ENCODE results near the gene PCDHGC4. TPM values are rescaled to one million over a fixed set of nuclear protein-coding genes. Genes with fewer than 3 reads are reported as not detected.

PCDHGC4 gene
- total RNA-seq, 1 donor from 2014 or later = 0.05 TPM

GRCh38 chr5:141489841-141490240 lies 5.0 kb downstream of the PCDHGC4 start:
- intact Hi-C loops (cut with micrococcal nuclease) = no loop called here

DNA sequence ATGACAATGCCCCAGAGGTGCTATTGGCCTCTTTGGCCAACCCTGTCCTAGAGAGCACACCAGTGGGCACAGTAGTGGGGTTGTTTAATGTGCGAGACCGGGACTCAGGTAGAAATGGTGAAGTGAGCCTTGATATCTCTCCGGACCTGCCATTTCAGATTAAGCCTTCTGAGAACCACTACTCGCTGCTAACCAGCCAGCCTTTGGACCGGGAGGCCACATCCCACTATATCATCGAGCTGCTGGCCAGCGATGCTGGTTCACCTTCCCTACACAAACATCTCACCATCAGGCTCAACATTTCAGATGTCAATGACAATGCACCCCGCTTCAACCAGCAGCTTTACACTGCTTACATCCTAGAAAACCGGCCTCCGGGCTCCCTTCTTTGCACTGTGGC lies 5.4 kb downstream of the PCDHGC4 start:
- intact Hi-C loops (cut with micrococcal nuclease) = no loop called here

DNA sequence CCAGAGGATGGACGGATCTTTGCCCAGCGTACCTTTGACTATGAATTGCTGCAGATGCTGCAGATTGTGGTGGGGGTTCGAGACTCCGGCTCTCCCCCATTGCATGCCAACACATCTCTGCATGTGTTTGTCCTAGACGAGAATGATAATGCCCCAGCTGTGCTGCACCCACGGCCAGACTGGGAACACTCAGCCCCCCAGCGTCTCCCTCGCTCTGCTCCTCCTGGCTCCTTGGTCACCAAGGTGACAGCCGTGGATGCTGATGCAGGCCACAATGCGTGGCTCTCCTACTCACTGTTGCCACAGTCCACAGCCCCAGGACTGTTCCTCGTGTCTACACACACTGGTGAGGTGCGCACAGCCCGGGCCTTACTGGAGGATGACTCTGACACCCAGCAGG lies 5.9 kb downstream of the PCDHGC4 start:
- intact Hi-C loops (cut with micrococcal nuclease) = no loop called here

- intact Hi-C loops (cut with micrococcal nuclease) = no loop called here
These were observed 6.7 kb downstream of the PCDHGC4 start for GRCh38 chr5:141491323-141492167.

DNA sequence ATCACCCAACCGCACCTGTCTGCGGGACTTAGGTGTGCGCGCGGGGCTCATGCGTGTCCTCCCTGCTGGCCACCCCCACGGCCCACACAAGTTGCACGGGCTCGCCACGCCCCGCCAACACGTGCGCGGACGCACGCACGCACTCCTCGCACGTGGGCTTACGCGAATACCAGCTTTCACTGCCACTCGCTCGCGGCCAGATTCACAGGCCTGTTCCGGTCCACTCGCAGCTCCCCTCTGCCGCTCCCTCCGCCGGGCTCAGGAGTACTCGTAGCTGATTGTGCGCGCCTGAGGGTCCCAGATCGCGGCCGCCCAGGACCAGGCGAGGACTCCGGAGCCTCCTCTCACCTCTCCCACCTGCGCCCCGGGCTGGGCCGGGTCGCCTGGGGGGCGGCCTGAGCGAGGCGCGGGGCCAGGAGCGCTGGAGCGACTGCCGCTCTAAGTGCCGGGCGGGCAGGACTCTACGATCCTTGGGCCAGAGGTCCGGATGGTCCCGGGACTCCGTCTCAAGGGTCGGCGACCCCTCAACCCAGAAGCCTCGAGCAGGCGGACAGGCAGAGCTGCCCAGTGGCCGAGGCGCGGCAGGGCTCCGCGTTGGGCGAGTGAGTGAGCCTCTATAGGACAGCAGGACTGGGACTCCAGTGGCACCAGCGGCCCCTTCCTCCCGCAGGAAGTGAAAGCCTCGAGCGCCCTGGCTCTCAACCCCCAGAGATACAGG lies 7.5 kb downstream of the PCDHGC4 start:
- intact Hi-C loops (cut with micrococcal nuclease) = no loop called here

DNA sequence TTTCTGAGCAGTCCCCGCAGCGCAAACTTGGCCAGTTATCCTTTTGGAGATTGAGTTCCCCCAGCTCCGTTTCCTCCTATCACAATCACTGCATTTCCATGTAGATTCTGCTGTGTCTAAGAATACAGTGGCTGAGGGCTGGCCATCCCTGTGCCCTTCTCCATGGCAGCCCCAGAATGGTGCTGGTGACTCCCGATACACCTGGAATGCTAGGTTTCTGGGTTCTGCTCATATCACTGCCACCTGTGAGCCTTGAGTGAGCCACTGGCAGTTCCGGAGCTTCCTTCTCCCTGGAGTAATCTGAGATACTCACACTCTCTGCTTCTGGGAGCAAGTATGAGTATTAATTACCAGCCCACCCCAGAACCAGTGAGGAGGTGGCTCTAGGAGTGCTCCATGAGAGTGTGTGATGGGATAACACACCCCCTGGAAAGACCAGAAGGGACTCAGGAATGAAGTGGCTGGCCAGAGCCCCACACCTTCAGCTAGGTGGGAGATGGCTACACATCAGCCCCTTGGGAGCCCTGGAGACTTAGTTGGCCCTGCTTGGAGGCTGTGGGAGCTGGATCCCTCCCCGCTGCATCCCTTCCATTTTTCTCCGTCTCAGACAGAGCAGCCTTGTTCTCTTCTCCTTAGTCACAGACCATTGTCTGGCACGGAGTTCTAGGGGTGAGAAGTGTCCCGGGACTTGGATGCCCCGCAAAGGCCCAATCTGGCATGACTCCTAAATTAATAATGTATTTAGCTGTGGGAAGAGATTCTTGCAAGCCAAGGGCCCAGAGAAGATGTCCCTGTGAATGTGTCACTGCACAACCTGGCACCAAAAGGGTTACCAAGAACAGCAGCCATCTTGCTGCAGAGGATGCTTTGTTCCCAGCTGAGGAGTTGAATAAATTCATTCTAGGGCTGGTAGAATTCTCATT lies 8.9 kb downstream of the PCDHGC4 start:
- intact Hi-C loops (cut with micrococcal nuclease) = no loop called here

GRCh38 chr5:141494761-141495452 lies 10.1 kb downstream of the PCDHGC4 start:
- intact Hi-C loops (cut with micrococcal nuclease) = no loop called here

- intact Hi-C loops (cut with micrococcal nuclease) = no loop called here
These were observed 10.6 kb downstream of the PCDHGC4 start for GRCh38 chr5:141495453-141495811.

- intact Hi-C loops (cut with micrococcal nuclease) = no loop called here
These were observed 11.2 kb downstream of the PCDHGC4 start for GRCh38 chr5:141496038-141496437.

GRCh38 chr5:141501761-141502160 lies 16.9 kb downstream of the PCDHGC4 start:
- intact Hi-C loops (cut with micrococcal nuclease) = no loop called here

DNA sequence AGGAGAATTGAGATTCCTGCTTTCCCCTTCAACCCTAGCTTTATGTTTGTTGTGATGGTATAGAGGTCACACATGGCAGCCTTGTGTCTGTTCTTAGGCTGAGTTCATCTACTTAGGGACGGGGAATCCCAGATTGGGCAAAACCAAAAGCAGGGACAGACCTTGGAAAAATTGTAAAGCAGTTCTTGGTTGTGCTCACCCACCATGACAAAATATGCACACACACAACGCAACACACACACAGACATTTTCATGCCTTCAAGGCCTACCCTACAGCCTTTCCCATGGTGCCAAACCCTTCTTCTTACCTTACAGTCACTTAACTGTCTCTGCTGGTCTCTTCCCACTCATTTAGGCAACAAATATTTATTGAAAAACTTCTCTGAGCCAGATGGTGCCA lies 18.9 kb downstream of the PCDHGC4 start:
- intact Hi-C loops (cut with micrococcal nuclease) = no loop called here

GRCh38 chr5:141504216-141504615 lies 19.4 kb downstream of the PCDHGC4 start:
- intact Hi-C loops (cut with micrococcal nuclease) = no loop called here

GRCh38 chr5:141506381-141507155 lies 21.7 kb downstream of the PCDHGC4 start:
- intact Hi-C loops (cut with micrococcal nuclease) = no loop called here

GRCh38 chr5:141507387-141508091 lies 22.7 kb downstream of the PCDHGC4 start:
- intact Hi-C loops (cut with micrococcal nuclease) = no loop called here

DNA sequence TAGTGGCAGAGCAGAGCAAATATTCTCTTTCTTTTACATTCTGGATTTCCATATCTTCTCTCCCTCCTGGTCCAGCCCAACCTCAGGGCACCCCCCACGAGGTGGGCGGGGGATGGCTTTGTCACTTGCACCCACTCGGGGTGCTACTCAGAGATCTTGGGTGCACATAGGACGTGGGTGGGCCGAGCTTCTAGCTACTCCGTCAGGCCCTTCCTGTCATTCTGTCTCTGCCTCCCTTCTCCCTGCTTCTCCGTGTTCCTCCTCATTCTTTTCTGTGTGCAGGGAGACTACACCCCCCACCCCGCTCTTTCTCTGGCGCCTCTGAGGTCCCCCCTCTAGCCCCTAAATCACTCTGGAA lies 23.6 kb downstream of the PCDHGC4 start:
- intact Hi-C loops (cut with micrococcal nuclease) = no loop called here

DNA sequence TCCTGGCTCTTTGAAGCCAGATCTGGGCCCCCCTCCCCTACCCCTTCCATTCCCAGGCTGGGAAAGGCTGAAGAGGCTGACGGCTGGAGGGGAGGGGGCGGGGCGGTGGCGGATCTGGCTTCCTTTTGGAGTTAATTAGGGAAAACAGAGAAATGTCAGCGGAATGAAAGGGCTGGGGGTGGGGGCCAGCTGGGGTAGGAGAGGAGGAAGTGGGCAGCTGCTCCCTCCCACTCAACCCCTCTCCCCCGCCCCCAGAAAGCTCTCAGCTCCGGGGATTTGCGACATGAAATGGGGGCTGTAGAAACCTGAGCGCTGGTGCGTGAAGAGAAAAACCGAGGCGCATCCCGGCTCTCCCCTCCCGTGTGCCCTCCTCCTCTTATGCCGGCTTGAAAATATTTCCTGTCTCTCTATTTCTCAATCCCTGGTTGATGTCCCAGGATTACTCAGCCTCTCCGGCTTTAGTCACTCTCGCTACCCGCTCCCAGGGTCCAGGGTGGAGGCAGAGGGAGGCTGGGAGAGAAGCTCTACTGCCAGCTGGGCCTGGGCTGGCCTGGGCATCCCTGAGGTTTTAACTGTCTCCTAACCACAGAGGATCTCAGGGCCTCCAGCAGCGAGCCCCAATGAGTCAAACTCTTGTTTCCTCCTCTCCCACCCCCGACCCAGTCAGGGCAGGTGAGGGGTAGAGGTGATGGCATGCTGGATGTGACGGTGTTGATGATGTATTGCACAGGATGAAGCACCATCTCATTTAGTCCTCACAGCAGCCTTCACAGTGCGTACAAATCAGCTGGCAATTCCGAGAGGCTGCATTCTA lies 24.2 kb downstream of the PCDHGC4 start:
- intact Hi-C loops (cut with micrococcal nuclease) = no loop called here

DNA sequence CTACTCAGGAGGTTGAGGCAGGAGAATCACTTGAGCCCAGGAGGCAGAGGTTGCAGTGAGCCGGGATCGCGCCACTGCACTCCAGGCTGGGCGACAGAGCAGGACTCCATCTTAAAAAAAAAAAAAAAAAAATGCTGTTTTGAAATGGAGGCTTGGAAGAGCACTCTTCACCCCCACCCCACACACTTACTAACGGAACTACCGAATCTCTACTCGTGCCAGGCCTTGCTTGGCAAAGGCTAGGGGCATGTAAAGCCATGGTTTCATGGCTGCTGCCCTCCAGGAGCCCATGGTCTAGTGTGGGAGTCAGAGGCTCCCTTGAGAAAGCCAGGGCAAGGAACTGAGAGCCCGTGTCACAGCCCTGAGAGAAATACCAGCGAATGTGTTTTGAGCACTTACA lies 25.3 kb downstream of the PCDHGC4 start:
- intact Hi-C loops (cut with micrococcal nuclease) = no loop called here

- intact Hi-C loops (cut with micrococcal nuclease) = no loop called here
These were observed 26.2 kb downstream of the PCDHGC4 start for GRCh38 chr5:141510850-141511601.
